GM23338 (cell line): Measurements from ENCODE around the gene SLCO4A1. TPM values are rescaled to one million over a fixed set of nuclear protein-coding genes. Genes with fewer than 3 reads are reported as not detected.

Experiments
- ATAC-seq: fragments of 200-7000 bp; cut with Tn5 transposase; 3 replicates; pipeline ENCODE4 v1.9.1; 2020
- DNase-seq: peaks from one replicate; pipeline ENCODE4 v3.0.0-alpha.2; 2015; ENCODE audit warnings: low spot score
- H2AFZ ChIP-seq: fragments of 200-600 bp; sonication (generic); 2 replicates; pipeline ENCODE4 v1.8.0; 2016; ENCODE audit warnings: antibody characterized with exemption, mild to moderate bottlenecking, moderate library complexity
- H3F3A ChIP-seq: fragments of 200-600 bp; sonication (generic); replicated peaks from 2 replicates; pipeline ENCODE4 v1.8.0; 2017; ENCODE audit warnings: antibody characterized with exemption, mixed run types, low read depth
- H3K27ac ChIP-seq: fragments of 200-600 bp; sonication (generic); 2 replicates; pipeline ENCODE4 v1.6.1; 2016; ENCODE audit warnings: low read depth
- H3K27me3 ChIP-seq: fragments of 200-600 bp; sonication (generic); 2 replicates; pipeline ENCODE4 v1.8.0; 2016; ENCODE audit warnings: mild to moderate bottlenecking, mixed run types, moderate library complexity; ENCODE audit not compliant: insufficient read depth
- H3K36me3 ChIP-seq: fragments of 200-600 bp; sonication (generic); 2 replicates; pipeline ENCODE4 v1.8.0; 2016; ENCODE audit warnings: mild to moderate bottlenecking; ENCODE audit not compliant: insufficient read depth
- H3K4me1 ChIP-seq: fragments of 200-600 bp; sonication (generic); 2 replicates; pipeline ENCODE4 v1.8.0; 2016; ENCODE audit warnings: mild to moderate bottlenecking, moderate library complexity; ENCODE audit not compliant: insufficient read depth
- H3K4me2 ChIP-seq: fragments of 200-600 bp; sonication (generic); 2 replicates; pipeline ENCODE4 v1.7.1; 2017; ENCODE audit warnings: mixed run types
- H3K4me3 ChIP-seq: fragments of 200-600 bp; sonication (generic); 2 replicates; pipeline ENCODE4 v1.6.1; 2016; ENCODE audit warnings: mixed run types
- H3K79me2 ChIP-seq: fragments of 200-600 bp; sonication (generic); replicated peaks from 2 replicates; pipeline ENCODE4 v1.8.0; 2017; ENCODE audit warnings: mild to moderate bottlenecking; ENCODE audit not compliant: insufficient read depth
- H3K9me2 ChIP-seq: fragments of 200-600 bp; sonication (generic); 2 replicates; pipeline ENCODE4 v1.8.0; 2017; ENCODE audit not compliant: insufficient read depth
- H4K20me1 ChIP-seq: fragments of 200-600 bp; sonication (generic); replicated peaks from 2 replicates; pipeline ENCODE4 v1.8.0; 2017; ENCODE audit warnings: mild to moderate bottlenecking; ENCODE audit not compliant: insufficient read depth
- H3K27ac Mint-ChIP-seq: 2 replicates; pipeline ENCODE4 v1.8.0; 2020; ENCODE audit warnings: inconsistent platforms, mild to moderate bottlenecking, moderate library complexity, mixed read lengths
- H3K27me3 Mint-ChIP-seq: 3 replicates; pipeline ENCODE4 v1.8.0; 2022; ENCODE audit warnings: low read depth, mild to moderate bottlenecking, moderate library complexity, mixed read lengths, inconsistent platforms; ENCODE audit not compliant: insufficient read depth, poor library complexity
- H3K36me3 Mint-ChIP-seq: 3 replicates; pipeline ENCODE4 v1.8.0; 2021; ENCODE audit warnings: low read depth, mild to moderate bottlenecking, inconsistent platforms, moderate library complexity, mixed read lengths
- H3K4me1 Mint-ChIP-seq: 3 replicates; pipeline ENCODE4 v1.8.0; 2020; ENCODE audit warnings: mild to moderate bottlenecking, inconsistent platforms, mixed read lengths
- H3K4me3 Mint-ChIP-seq: 3 replicates; pipeline ENCODE4 v1.8.0; 2021; ENCODE audit warnings: moderate library complexity, mild to moderate bottlenecking, inconsistent platforms, mixed read lengths
- H3K9me3 Mint-ChIP-seq: 3 replicates; pipeline ENCODE4 v1.8.0; 2020; ENCODE audit warnings: moderate library complexity, mild to moderate bottlenecking, inconsistent platforms, mixed read lengths
- CREB1 ChIP-seq: fragments of 250-450 bp; sonication (Bioruptor Pico); IDR thresholded peaks from 2 replicates; pipeline ENCODE4 v1.5.0; 2020; ENCODE audit warnings: low read depth, mild to moderate bottlenecking, moderate library complexity
- EZH2 ChIP-seq: fragments of 200-600 bp; sonication (generic); IDR thresholded peaks from one replicate; pipeline ENCODE4 v1.8.0; 2017; ENCODE audit warnings: antibody characterized with exemption, mild to moderate bottlenecking, low read depth; ENCODE audit not compliant: unreplicated experiment
- EZH2phosphoT487 ChIP-seq: fragments of 200-600 bp; sonication (generic); IDR thresholded peaks from one replicate; pipeline ENCODE4 v1.8.1; 2018; ENCODE audit warnings: antibody characterized with exemption; ENCODE audit not compliant: unreplicated experiment
- JUNB ChIP-seq: IDR thresholded peaks from one replicate; pipeline ENCODE4 v1.6.1; 2016; ENCODE audit warnings: antibody characterized with exemption; ENCODE audit not compliant: unreplicated experiment
- NANOG ChIP-seq: IDR thresholded peaks from 2 replicates; pipeline ENCODE4 v1.6.1; 2016; ENCODE audit warnings: antibody characterized with exemption, borderline replicate concordance
- POLR2AphosphoS5 ChIP-seq: IDR thresholded peaks from 2 replicates; pipeline ENCODE4 v1.6.1; 2016; ENCODE audit warnings: antibody characterized with exemption, low read depth
- STAT1 ChIP-seq: IDR thresholded peaks from one replicate; pipeline ENCODE4 v1.6.1; 2016; ENCODE audit warnings: antibody characterized with exemption; ENCODE audit not compliant: unreplicated experiment
- ZNF114 ChIP-seq: fragments of 250-450 bp; sonication (Bioruptor Pico); IDR thresholded peaks from 2 replicates; pipeline ENCODE4 v1.5.0; 2020; ENCODE audit warnings: mild to moderate bottlenecking, moderate library complexity
- ZNF331 ChIP-seq: fragments of 250-450 bp; sonication (Bioruptor Pico); IDR thresholded peaks from 2 replicates; pipeline ENCODE4 v1.5.0; 2020; ENCODE audit warnings: low read depth, mild to moderate bottlenecking, moderate library complexity
- polyA plus RNA-seq: library from polyadenylated mRNA; unstranded; fragments of >200 nt; fragmentation: Nextera tagmentation; extraction: Ambion mirVana; gene quantifications from 2 replicates; pipeline ENCODE4 v1.2.1, GENCODE V29; 2016
- total RNA-seq: library from RNA; depleted of rRNA; stranded (reverse); fragments of >200 nt; shearing (Covaris generic); gene quantifications from 2 replicates; pipeline ENCODE4 v1.2.3, GENCODE V29; 2014
- TF ChIP-seq, protein P1 (sequence below): IDR thresholded peaks from one replicate; pipeline ENCODE4 v1.6.1; 2018; ENCODE audit warnings: antibody characterized with exemption; ENCODE audit not compliant: unreplicated experiment
- TF ChIP-seq, protein P2 (sequence below), 2 experiments: fragments of 200-600 bp in 1 of 2; sonication (generic) in 1 of 2; conservative IDR thresholded peaks; 2 replicates each; pipeline versions ENCODE4 v1.5.1 to v1.6.1; 2016 to 2017; ENCODE audit warnings: antibody characterized with exemption in 2 of 2, low read depth in 2 of 2, mild to moderate bottlenecking in 2 of 2, moderate library complexity in 1 of 2
- TF ChIP-seq, protein P3 (sequence below): IDR thresholded peaks from 2 replicates; pipeline ENCODE4 v1.6.1; 2016; ENCODE audit warnings: antibody characterized with exemption
- TF ChIP-seq, protein P4 (sequence below): fragments of 250-450 bp; sonication (Bioruptor Pico); IDR thresholded peaks from 2 replicates; pipeline ENCODE4 v1.5.0; 2020; ENCODE audit warnings: mild to moderate bottlenecking, moderate library complexity

SLCO4A1 gene
- total and polyA plus RNA-seq, 2 experiments from 2014 or later = 28.5 to 41.6 TPM

DNA sequence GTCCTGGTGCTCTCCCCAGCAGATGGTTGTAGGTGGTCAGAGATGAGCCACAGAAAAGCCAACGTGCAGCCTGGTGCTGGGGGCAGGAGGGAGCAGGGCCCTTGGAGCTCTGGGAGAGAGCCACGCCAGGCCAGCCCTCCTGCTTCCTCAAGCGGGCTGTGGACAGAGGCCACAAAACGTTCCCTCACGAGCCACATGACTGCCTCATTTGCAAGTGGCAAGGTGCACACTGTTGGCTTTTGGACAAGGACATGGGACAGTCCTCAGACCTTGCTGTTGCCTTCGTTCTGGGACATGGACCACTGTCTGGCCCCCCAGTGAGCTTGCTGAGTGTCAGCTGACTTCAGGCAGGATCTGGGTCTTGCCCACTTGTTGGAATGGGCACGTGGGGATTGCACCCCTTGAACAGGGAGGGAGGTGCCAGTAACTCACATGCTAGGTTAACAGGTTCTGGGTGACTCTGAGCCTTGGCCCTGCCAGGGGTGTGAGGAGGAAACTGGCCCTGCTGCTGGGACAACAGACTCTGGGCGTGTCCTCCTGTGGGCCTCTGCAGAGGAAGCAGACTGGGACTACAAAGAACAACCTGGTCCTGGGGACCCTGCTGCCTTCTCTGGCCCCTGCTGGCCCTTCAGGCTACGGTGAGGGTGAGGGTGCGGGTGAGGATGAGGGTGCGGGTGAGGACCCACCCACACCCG is 2.6 kb downstream of the SLCO4A1 start:
- Mint-ChIP-seq H3K4me1 (peaks cover 12% of the 10 kb centered on the region), H3K27me3 (peaks cover 28% of the 10 kb centered on the region), H3K27ac (no peak overlapping the region), H3K36me3 (no peaks in the 10 kb centered on the region), H3K9me3 (no peaks in the 10 kb centered on the region), H3K4me3 (no peak overlapping the region)
- Histone ChIP-seq H3K27me3 (peaks cover 30% of the 10 kb centered on the region), H3K4me2 (no peak overlapping the region), H3K36me3 (no peaks in the 10 kb centered on the region), H3K79me2 (peaks cover 67% of the 10 kb centered on the region), H2AFZ (no peak overlapping the region), H3K27ac (no peak overlapping the region), H3K9me2 (no peaks in the 10 kb centered on the region), H3K4me3 (no peak overlapping the region), H3F3A (peaks cover 5% of the 10 kb centered on the region; the same call in 1 of the 2 replicates), H4K20me1 (peaks cover 18% of the 10 kb centered on the region), H3K4me1 (peaks cover 7% of the 10 kb centered on the region; the same call in 1 of the 2 replicates)
- DNase-seq (no peak), ATAC-seq (no peak)
- TF ChIP-seq JUNB (no peak), EZH2 (no peak), STAT1 (no peak), ZNF114 (CRISPR knock-in tag) (no peak), ZNF331 (no peak), CREB1 (CRISPR knock-in tag) (no peak), POLR2AphosphoS5 (no peak), NANOG (no peak), EZH2phosphoT487 (no peak)
- TF ChIP-seq, protein P1, sequence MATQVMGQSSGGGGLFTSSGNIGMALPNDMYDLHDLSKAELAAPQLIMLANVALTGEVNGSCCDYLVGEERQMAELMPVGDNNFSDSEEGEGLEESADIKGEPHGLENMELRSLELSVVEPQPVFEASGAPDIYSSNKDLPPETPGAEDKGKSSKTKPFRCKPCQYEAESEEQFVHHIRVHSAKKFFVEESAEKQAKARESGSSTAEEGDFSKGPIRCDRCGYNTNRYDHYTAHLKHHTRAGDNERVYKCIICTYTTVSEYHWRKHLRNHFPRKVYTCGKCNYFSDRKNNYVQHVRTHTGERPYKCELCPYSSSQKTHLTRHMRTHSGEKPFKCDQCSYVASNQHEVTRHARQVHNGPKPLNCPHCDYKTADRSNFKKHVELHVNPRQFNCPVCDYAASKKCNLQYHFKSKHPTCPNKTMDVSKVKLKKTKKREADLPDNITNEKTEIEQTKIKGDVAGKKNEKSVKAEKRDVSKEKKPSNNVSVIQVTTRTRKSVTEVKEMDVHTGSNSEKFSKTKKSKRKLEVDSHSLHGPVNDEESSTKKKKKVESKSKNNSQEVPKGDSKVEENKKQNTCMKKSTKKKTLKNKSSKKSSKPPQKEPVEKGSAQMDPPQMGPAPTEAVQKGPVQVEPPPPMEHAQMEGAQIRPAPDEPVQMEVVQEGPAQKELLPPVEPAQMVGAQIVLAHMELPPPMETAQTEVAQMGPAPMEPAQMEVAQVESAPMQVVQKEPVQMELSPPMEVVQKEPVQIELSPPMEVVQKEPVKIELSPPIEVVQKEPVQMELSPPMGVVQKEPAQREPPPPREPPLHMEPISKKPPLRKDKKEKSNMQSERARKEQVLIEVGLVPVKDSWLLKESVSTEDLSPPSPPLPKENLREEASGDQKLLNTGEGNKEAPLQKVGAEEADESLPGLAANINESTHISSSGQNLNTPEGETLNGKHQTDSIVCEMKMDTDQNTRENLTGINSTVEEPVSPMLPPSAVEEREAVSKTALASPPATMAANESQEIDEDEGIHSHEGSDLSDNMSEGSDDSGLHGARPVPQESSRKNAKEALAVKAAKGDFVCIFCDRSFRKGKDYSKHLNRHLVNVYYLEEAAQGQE = no peak
- TF ChIP-seq, protein P2, sequence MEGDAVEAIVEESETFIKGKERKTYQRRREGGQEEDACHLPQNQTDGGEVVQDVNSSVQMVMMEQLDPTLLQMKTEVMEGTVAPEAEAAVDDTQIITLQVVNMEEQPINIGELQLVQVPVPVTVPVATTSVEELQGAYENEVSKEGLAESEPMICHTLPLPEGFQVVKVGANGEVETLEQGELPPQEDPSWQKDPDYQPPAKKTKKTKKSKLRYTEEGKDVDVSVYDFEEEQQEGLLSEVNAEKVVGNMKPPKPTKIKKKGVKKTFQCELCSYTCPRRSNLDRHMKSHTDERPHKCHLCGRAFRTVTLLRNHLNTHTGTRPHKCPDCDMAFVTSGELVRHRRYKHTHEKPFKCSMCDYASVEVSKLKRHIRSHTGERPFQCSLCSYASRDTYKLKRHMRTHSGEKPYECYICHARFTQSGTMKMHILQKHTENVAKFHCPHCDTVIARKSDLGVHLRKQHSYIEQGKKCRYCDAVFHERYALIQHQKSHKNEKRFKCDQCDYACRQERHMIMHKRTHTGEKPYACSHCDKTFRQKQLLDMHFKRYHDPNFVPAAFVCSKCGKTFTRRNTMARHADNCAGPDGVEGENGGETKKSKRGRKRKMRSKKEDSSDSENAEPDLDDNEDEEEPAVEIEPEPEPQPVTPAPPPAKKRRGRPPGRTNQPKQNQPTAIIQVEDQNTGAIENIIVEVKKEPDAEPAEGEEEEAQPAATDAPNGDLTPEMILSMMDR (conservative IDR thresholded peaks at IDR 0.05; ENCODE audit: low read depth in 2 of 2) = no peak
- TF ChIP-seq, protein P3, sequence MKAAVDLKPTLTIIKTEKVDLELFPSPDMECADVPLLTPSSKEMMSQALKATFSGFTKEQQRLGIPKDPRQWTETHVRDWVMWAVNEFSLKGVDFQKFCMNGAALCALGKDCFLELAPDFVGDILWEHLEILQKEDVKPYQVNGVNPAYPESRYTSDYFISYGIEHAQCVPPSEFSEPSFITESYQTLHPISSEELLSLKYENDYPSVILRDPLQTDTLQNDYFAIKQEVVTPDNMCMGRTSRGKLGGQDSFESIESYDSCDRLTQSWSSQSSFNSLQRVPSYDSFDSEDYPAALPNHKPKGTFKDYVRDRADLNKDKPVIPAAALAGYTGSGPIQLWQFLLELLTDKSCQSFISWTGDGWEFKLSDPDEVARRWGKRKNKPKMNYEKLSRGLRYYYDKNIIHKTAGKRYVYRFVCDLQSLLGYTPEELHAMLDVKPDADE = no peak
- TF ChIP-seq, protein P4, sequence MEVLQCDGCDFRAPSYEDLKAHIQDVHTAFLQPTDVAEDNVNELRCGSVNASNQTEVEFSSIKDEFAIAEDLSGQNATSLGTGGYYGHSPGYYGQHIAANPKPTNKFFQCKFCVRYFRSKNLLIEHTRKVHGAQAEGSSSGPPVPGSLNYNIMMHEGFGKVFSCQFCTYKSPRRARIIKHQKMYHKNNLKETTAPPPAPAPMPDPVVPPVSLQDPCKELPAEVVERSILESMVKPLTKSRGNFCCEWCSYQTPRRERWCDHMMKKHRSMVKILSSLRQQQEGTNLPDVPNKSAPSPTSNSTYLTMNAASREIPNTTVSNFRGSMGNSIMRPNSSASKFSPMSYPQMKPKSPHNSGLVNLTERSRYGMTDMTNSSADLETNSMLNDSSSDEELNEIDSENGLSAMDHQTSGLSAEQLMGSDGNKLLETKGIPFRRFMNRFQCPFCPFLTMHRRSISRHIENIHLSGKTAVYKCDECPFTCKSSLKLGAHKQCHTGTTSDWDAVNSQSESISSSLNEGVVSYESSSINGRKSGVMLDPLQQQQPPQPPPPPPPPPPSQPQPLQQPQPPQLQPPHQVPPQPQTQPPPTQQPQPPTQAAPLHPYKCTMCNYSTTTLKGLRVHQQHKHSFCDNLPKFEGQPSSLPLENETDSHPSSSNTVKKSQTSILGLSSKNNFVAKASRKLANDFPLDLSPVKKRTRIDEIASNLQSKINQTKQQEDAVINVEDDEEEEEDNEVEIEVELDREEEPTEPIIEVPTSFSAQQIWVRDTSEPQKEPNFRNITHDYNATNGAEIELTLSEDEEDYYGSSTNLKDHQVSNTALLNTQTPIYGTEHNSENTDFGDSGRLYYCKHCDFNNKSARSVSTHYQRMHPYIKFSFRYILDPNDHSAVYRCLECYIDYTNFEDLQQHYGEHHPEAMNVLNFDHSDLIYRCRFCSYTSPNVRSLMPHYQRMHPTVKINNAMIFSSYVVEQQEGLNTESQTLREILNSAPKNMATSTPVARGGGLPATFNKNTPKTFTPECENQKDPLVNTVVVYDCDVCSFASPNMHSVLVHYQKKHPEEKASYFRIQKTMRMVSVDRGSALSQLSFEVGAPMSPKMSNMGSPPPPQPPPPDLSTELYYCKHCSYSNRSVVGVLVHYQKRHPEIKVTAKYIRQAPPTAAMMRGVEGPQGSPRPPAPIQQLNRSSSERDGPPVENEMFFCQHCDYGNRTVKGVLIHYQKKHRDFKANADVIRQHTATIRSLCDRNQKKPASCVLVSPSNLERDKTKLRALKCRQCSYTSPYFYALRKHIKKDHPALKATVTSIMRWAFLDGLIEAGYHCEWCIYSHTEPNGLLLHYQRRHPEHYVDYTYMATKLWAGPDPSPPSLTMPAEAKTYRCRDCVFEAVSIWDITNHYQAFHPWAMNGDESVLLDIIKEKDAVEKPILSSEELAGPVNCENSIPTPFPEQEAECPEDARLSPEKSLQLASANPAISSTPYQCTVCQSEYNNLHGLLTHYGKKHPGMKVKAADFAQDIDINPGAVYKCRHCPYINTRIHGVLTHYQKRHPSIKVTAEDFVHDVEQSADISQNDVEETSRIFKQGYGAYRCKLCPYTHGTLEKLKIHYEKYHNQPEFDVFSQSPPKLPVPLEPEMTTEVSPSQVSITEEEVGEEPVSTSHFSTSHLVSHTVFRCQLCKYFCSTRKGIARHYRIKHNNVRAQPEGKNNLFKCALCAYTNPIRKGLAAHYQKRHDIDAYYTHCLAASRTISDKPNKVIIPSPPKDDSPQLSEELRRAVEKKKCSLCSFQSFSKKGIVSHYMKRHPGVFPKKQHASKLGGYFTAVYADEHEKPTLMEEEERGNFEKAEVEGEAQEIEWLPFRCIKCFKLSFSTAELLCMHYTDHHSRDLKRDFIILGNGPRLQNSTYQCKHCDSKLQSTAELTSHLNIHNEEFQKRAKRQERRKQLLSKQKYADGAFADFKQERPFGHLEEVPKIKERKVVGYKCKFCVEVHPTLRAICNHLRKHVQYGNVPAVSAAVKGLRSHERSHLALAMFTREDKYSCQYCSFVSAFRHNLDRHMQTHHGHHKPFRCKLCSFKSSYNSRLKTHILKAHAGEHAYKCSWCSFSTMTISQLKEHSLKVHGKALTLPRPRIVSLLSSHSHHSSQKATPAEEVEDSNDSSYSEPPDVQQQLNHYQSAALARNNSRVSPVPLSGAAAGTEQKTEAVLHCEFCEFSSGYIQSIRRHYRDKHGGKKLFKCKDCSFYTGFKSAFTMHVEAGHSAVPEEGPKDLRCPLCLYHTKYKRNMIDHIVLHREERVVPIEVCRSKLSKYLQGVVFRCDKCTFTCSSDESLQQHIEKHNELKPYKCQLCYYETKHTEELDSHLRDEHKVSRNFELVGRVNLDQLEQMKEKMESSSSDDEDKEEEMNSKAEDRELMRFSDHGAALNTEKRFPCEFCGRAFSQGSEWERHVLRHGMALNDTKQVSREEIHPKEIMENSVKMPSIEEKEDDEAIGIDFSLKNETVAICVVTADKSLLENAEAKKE (CRISPR knock-in tag) = no peak
